PC-9 (cell line): ENCODE measurements around the gene ZNF37A. TPM values are rescaled to one million over a fixed set of nuclear protein-coding genes. Genes with fewer than 3 reads are reported as not detected.

Source experiments
- BruUV-seq: library from RNA; stranded (reverse); fragments of 400-500 nt; replicated peaks from 2 replicates; lab custom pipeline; 2021; lab: Mats Ljungman, UMichigan
- CTCF ChIA-PET: fragments of 300-600 bp; sonication (Branson Sonifier 250); formaldehyde crosslinking; loops from one replicate; lab custom pipeline; 2022; ENCODE audit warnings: antibody characterized with exemption; lab: Charles Lee
- POLR2A ChIA-PET: fragments of 300-600 bp; sonication (Branson Sonifier 250); formaldehyde crosslinking; loops from one replicate; lab custom pipeline; 2022; ENCODE audit warnings: antibody characterized with exemption; ENCODE audit not compliant: unreplicated experiment; lab: Charles Lee
- DNase-seq, 2 experiments: peaks; one replicate each; pipeline versions ENCODE4 v3.0.0 to v3.0.0-alpha.2; 2015 to 2022; ENCODE audit warnings: mixed read lengths in 1 of 2
- H2AFZ ChIP-seq: fragments of 200-600 bp; sonication (generic); 2 replicates; pipeline ENCODE4 v1.8.1; 2017; ENCODE audit warnings: antibody characterized with exemption
- H3F3A ChIP-seq: fragments of 200-600 bp; sonication (generic); 2 replicates; pipeline ENCODE4 v1.8.1; 2017; ENCODE audit warnings: antibody characterized with exemption, mild to moderate bottlenecking, low read depth; ENCODE audit not compliant: insufficient read depth
- H3K27ac ChIP-seq: fragments of 200-600 bp; sonication (generic); 2 replicates; pipeline ENCODE4 v1.6.1; 2016; ENCODE audit warnings: mixed run types
- H3K27me3 ChIP-seq: fragments of 200-600 bp; sonication (generic); 2 replicates; pipeline ENCODE4 v1.6.1; 2016; ENCODE audit warnings: low read depth, mixed run types; ENCODE audit not compliant: insufficient read depth
- H3K36me3 ChIP-seq: fragments of 200-600 bp; sonication (generic); 2 replicates; pipeline ENCODE4 v1.6.1; 2016; ENCODE audit warnings: low read depth, mixed run types
- H3K4me1 ChIP-seq: fragments of 200-600 bp; sonication (generic); replicated peaks from 2 replicates; pipeline ENCODE4 v1.6.1; 2016; ENCODE audit warnings: mixed run types; ENCODE audit not compliant: insufficient read depth
- H3K4me2 ChIP-seq: fragments of 200-600 bp; sonication (generic); 2 replicates; pipeline ENCODE4 v1.6.1; 2017; ENCODE audit warnings: mixed run types
- H3K4me3 ChIP-seq: fragments of 200-600 bp; sonication (generic); 2 replicates; pipeline ENCODE4 v1.6.1; 2016; ENCODE audit warnings: mixed run types
- H3K79me2 ChIP-seq: fragments of 200-600 bp; sonication (generic); 2 replicates; pipeline ENCODE4 v1.6.1; 2017; ENCODE audit warnings: low read depth, mixed run types
- H3K9me2 ChIP-seq: fragments of 200-600 bp; sonication (generic); 2 replicates; pipeline ENCODE4 v1.8.1; 2017; ENCODE audit warnings: mild to moderate bottlenecking; ENCODE audit not compliant: insufficient read depth
- H3K9me3 ChIP-seq: fragments of 200-600 bp; sonication (generic); 2 replicates; pipeline ENCODE4 v1.8.1; 2016; ENCODE audit warnings: low read depth; ENCODE audit not compliant: insufficient read depth
- H4K20me1 ChIP-seq: fragments of 200-600 bp; sonication (generic); 2 replicates; pipeline ENCODE4 v1.8.1; 2017; ENCODE audit not compliant: insufficient read depth
- CTCF ChIP-seq: fragments of 200-600 bp; sonication (generic); conservative IDR thresholded peaks from 2 replicates; pipeline ENCODE4 v1.6.1; 2017; ENCODE audit warnings: mixed run types, antibody characterized with exemption, mild to moderate bottlenecking, moderate library complexity
- EZH2 ChIP-seq: fragments of 200-600 bp; sonication (generic); IDR thresholded peaks from 2 replicates; pipeline ENCODE4 v1.8.0; 2017; ENCODE audit warnings: antibody characterized with exemption, low read depth
- intact Hi-C: fragments of 100-400 bp; cut with micrococcal nuclease; formaldehyde crosslinking; loops from one replicate; pipeline ENCODE4 v1.10.0; 2022; ENCODE audit not compliant: unreplicated experiment
- total RNA-seq: library from RNA; stranded (reverse); gene quantifications from 2 replicates; pipeline ENCODE4 v1.2.3, GENCODE V29; 2021

Gene ZNF37A
- total RNA-seq, 1 experiment from 2014 or later: 5.8 TPM

- TF ChIP-seq EZH2: no peak
- no peak for TF ChIP-seq CTCF
- intact Hi-C loops: no loop called here
- Histone ChIP-seq H3K36me3 (no peaks in the 10 kb centered on the region), H4K20me1 (no peaks in the 10 kb centered on the region), H3F3A (no peaks in the 10 kb centered on the region), H3K9me2 (no peaks in the 10 kb centered on the region), H3K4me2 (no peak overlapping the region), H3K27me3 (peaks cover 8% of the 10 kb centered on the region), H3K27ac (no peak overlapping the region), H3K4me3 (no peak overlapping the region), H3K9me3 (no peaks in the 10 kb centered on the region), H3K4me1 (no peaks in the 10 kb centered on the region), H2AFZ (no peak overlapping the region), H3K79me2 (no peaks in the 10 kb centered on the region)
- CTCF ChIA-PET: no interaction called here
- POLR2A ChIA-PET: no interaction called here
- DNase-seq: no peak
- BruUV-seq: no TSS peak
These were observed 62.5 kb downstream of the ZNF37A start for GRCh38 chr10:38156416-38157269.

- no peak overlapping the region for H3K4me3 ChIP-seq
- ChIA-PET CTCF (no interaction called here), POLR2A (no interaction called here)
- H3F3A ChIP-seq: no peaks in the 10 kb centered on the region
- no peaks in the 10 kb centered on the region for H3K36me3 ChIP-seq
- no peaks in the 10 kb centered on the region for H3K9me3 ChIP-seq
- no TSS peak for BruUV-seq
- intact Hi-C loops: no loop called here
- no peaks in the 10 kb centered on the region for H3K9me2 ChIP-seq
- no peak overlapping the region for H3K27ac ChIP-seq
- no peak overlapping the region for H3K4me2 ChIP-seq
- H3K4me1 ChIP-seq: no peaks in the 10 kb centered on the region
- TF ChIP-seq EZH2 (no peak), CTCF (no peak)
- DNase-seq: no peak
- no peaks in the 10 kb centered on the region for H3K79me2 ChIP-seq
- H4K20me1 ChIP-seq: no peaks in the 10 kb centered on the region
- H3K27me3 ChIP-seq: peaks cover 8% of the 10 kb centered on the region
- H2AFZ ChIP-seq: no peak overlapping the region
These were observed 63.1 kb downstream of the ZNF37A start for GRCh38 chr10:38157270-38157685.

- H3K27ac ChIP-seq: no peak overlapping the region
- no peaks in the 10 kb centered on the region for H3K9me2 ChIP-seq
- no peak overlapping the region for H3K4me3 ChIP-seq
- H3F3A ChIP-seq: no peaks in the 10 kb centered on the region
- BruUV-seq: no TSS peak
- intact Hi-C loops: no loop called here
- no peak overlapping the region for H3K4me2 ChIP-seq
- H3K9me3 ChIP-seq: no peaks in the 10 kb centered on the region
- H3K27me3 ChIP-seq: peaks cover 8% of the 10 kb centered on the region
- no peak for TF ChIP-seq EZH2
- TF ChIP-seq CTCF: no peak
- H3K79me2 ChIP-seq: no peaks in the 10 kb centered on the region
- ChIA-PET CTCF (no interaction called here), POLR2A (no interaction called here)
- peak in 1 of 2 experiments; percentile 48 for DNase-seq
- no peaks in the 10 kb centered on the region for H3K36me3 ChIP-seq
- no peaks in the 10 kb centered on the region for H4K20me1 ChIP-seq
- no peak overlapping the region for H2AFZ ChIP-seq
- H3K4me1 ChIP-seq: no peaks in the 10 kb centered on the region
These were observed 64.9 kb downstream of the ZNF37A start for GRCh38 chr10:38159004-38159403.
